Muscle of leg (tissue), 16 donors: ENCODE results near the gene ANKRA2. TPM values are rescaled to one million over a fixed set of nuclear protein-coding genes. Genes with fewer than 3 reads are reported as not detected.
A peak's percentile ranks its signal among the peaks of the same experiment; 100 is the strongest.

Experiments used
- DNase-seq: peaks from one replicate; pipeline ENCODE4 v3.0.0; 2013
- H3K27ac ChIP-seq: one replicate; pipeline ENCODE4 v1.5.1; 2013; ENCODE audit warnings: mild to moderate bottlenecking, low read length, control low read depth
- H3K27me3 ChIP-seq: one replicate; pipeline ENCODE4 v1.6.1; 2013; ENCODE audit warnings: low read length; ENCODE audit not compliant: control insufficient read depth, insufficient read depth
- H3K36me3 ChIP-seq: one replicate; pipeline ENCODE4 v1.6.1; 2013; ENCODE audit warnings: low read length; ENCODE audit not compliant: control insufficient read depth, insufficient read depth
- H3K4me1 ChIP-seq: one replicate; pipeline ENCODE4 v1.6.1; 2013; ENCODE audit warnings: low read length; ENCODE audit not compliant: control insufficient read depth, insufficient read depth
- H3K4me3 ChIP-seq: one replicate; pipeline ENCODE4 v1.5.1; 2013; ENCODE audit warnings: low read length, control low read depth
- H3K9me3 ChIP-seq: replicated peaks from 2 replicates; pipeline ENCODE4 v1.6.1; 2013; ENCODE audit warnings: low read depth, low read length; ENCODE audit not compliant: control insufficient read depth
- WGBS: methylation state at CpG from one replicate; pipeline ENCODE4 v1.1.5; 2013; ENCODE audit warnings: missing lambda C conversion rate; ENCODE audit not compliant: insufficient coverage; 5-methylcytosine and 5-hydroxymethylcytosine counted together
- long read RNA-seq, 11 donors: transcript quantifications; one replicate each; lab custom pipeline, GENCODE V29; 2026
- polyA plus RNA-seq, 8 donors: library from polyadenylated mRNA; unstranded; fragments of 120-200 nt; gene quantifications; one replicate each; pipeline versions ENCODE4 v1.2.1 to v1.2.3, GENCODE V29; 2013; ENCODE audit warnings: inconsistent platforms in 1 of 8, low replicate concordance in 1 of 8; ENCODE audit not compliant: insufficient read length in 8 of 8, insufficient read depth in 1 of 8
- total RNA-seq: library from RNA; stranded (reverse); fragments of 120-200 nt; gene quantifications from one replicate; pipeline ENCODE4 v1.2.4, GENCODE V29; 2013

ANKRA2 gene
- total RNA-seq (23.6 TPM), polyA plus RNA-seq (10 to 100 TPM; 19.2 to 32.8 (median 23.6) TPM)
- long read RNA-seq, donor 1, transcript ANKRA2-208 (4 exons, 1,298 nt), result minor isoform, 5 of 20 reads
- long read RNA-seq, donor 1, transcript ANKRA2-205 (2 exons, 573 nt), result major isoform, 8 of 20 reads
- long read RNA-seq, donor 1, transcript ANKRA2-201 (9 exons, 2,063 nt), result minor isoform, 5 of 20 reads
- long read RNA-seq, donor 1, partial matches to known transcripts, result 0 of 20 reads
- long read RNA-seq, donor 1, other reads (novel, unspliced or antisense), result 0 of 20 reads
- long read RNA-seq, donor 2, partial matches to known transcripts, result 0 of 1 reads
- long read RNA-seq, donor 2, other reads (novel, unspliced or antisense), result 0 of 1 reads
- long read RNA-seq, donor 3, transcript ANKRA2-206 (2 exons, 447 nt), result minor isoform, 6 of 41 reads
- long read RNA-seq, donor 3, transcript ANKRA2-201 (9 exons, 2,063 nt), result minor isoform, 10 of 41 reads
- long read RNA-seq, donor 3, transcript ANKRA2-205 (2 exons, 573 nt), result major isoform, 21 of 41 reads
- long read RNA-seq, donor 3, partial matches to known transcripts, result 0 of 41 reads
- long read RNA-seq, donor 3, other reads (novel, unspliced or antisense), result 0 of 41 reads
- long read RNA-seq, donor 4, partial matches to known transcripts, result 0 of 5 reads
- long read RNA-seq, donor 4, other reads (novel, unspliced or antisense), result 0 of 5 reads
- long read RNA-seq, donor 5, transcript ANKRA2-201 (9 exons, 2,063 nt), result major isoform, 11 of 18 reads
- long read RNA-seq, donor 5, partial matches to known transcripts, result 0 of 18 reads
- long read RNA-seq, donor 5, other reads (novel, unspliced or antisense), result 0 of 18 reads
- long read RNA-seq, donor 6, transcript ANKRA2-205 (2 exons, 573 nt), result major isoform, 11 of 20 reads
- long read RNA-seq, donor 6, partial matches to known transcripts, result 0 of 20 reads
- long read RNA-seq, donor 6, other reads (novel, unspliced or antisense), result 0 of 20 reads
- long read RNA-seq, donor 7, transcript ANKRA2-201 (9 exons, 2,063 nt), result major isoform, 5 of 18 reads
- long read RNA-seq, donor 7, transcript ANKRA2-205 (2 exons, 573 nt), result major isoform, 5 of 18 reads
- long read RNA-seq, donor 7, partial matches to known transcripts, result 0 of 18 reads
- long read RNA-seq, donor 7, other reads (novel, unspliced or antisense), result 0 of 18 reads
- long read RNA-seq, donor 8, partial matches to known transcripts, result 0 of 6 reads
- long read RNA-seq, donor 8, other reads (novel, unspliced or antisense), result 0 of 6 reads
- long read RNA-seq, donor 9, transcript ANKRA2-205 (2 exons, 573 nt), result major isoform, 7 of 11 reads
- long read RNA-seq, donor 9, partial matches to known transcripts, result 0 of 11 reads
- long read RNA-seq, donor 9, other reads (novel, unspliced or antisense), result 0 of 11 reads
- long read RNA-seq, donor 10, transcript ANKRA2-205 (2 exons, 573 nt), result major isoform, 9 of 24 reads
- long read RNA-seq, donor 10, partial matches to known transcripts, result 6 of 24 reads
- long read RNA-seq, donor 10, other reads (novel, unspliced or antisense), result 0 of 24 reads
- long read RNA-seq, donor 11, transcript ANKRA2-205 (2 exons, 573 nt), result major isoform, 5 of 8 reads
- long read RNA-seq, donor 11, partial matches to known transcripts, result 0 of 8 reads
- long read RNA-seq, donor 11, other reads (novel, unspliced or antisense), result 0 of 8 reads

- Histone ChIP-seq H3K27me3 (no peaks in the 10 kb centered on the region), H3K4me1 (peaks cover 6% of the 10 kb centered on the region), H3K36me3 (peaks cover 14% of the 10 kb centered on the region), H3K4me3 (peak within 1 kb of the TSS; percentile 65), H3K9me3 (no peaks in the 10 kb centered on the region), H3K27ac (peak within 1 kb of the TSS; percentile 95)
- under 1% methylated on average over 60 of the region's 62 CpGs for WGBS
- peak; percentile 99 for DNase-seq
These were observed at the start of gene ANKRA2, which contains the start of gene UTP15 for GRCh38 chr5:73565139-73565968. Gene ANKRA2, minus strand, starts transcription at chr5:73565639. Its CDS starts 2,758 bp downstream, at chr5:73562881. Gene UTP15, plus strand, starts transcription at chr5:73565743. Its CDS starts 1,602 bp downstream, at chr5:73567345.

- H3K27ac ChIP-seq, result no peak overlapping the region
- H3K27me3 ChIP-seq, result no peaks in the 10 kb centered on the region
- no peaks in the 10 kb centered on the region for H3K9me3 ChIP-seq
- H3K4me1 ChIP-seq, result no peaks in the 10 kb centered on the region
- 78% methylated on average over 2 of the region's 2 CpGs for WGBS
- DNase-seq, result no peak
- H3K4me3 ChIP-seq, result no peak overlapping the region
- H3K36me3 ChIP-seq, result no peaks in the 10 kb centered on the region
These were observed 49.6 kb upstream of the ANKRA2 start for GRCh38 chr5:73615085-73615484.

DNA sequence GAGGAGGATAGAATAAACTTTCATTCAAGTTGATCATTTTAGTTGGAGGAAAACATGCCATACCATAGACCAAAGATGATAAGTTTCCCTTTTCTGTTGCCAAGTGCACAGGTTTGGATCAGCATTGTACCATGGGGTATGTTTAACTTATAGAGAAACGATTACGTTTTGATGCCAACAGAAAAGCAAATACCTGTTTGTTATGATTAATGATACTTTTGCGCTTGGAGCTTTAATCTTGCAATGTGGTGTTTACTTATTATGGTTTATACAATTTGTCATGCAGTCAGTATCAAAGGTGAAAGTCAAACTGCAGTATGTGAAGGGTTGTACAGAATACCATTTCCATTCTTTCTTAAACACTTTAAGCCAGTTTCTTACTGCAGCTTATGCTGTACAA lies 47.4 kb upstream of the ANKRA2 start:
- Histone ChIP-seq H3K4me1 (no peaks in the 10 kb centered on the region), H3K4me3 (no peak overlapping the region), H3K27me3 (no peaks in the 10 kb centered on the region), H3K27ac (no peak overlapping the region), H3K9me3 (no peaks in the 10 kb centered on the region), H3K36me3 (no peaks in the 10 kb centered on the region)
- DNase-seq, result no peak
- WGBS, result no CpG with 5 or more reads among the region's 3 CpGs

- H3K36me3 ChIP-seq, result no peaks in the 10 kb centered on the region
- H3K27ac ChIP-seq, result no peak overlapping the region
- no peaks in the 10 kb centered on the region for H3K4me1 ChIP-seq
- H3K27me3 ChIP-seq, result no peaks in the 10 kb centered on the region
- H3K9me3 ChIP-seq, result no peaks in the 10 kb centered on the region
- no peak for DNase-seq
- no peak overlapping the region for H3K4me3 ChIP-seq
These were observed 41.8 kb upstream of the ANKRA2 start for GRCh38 chr5:73607228-73607627.

DNA sequence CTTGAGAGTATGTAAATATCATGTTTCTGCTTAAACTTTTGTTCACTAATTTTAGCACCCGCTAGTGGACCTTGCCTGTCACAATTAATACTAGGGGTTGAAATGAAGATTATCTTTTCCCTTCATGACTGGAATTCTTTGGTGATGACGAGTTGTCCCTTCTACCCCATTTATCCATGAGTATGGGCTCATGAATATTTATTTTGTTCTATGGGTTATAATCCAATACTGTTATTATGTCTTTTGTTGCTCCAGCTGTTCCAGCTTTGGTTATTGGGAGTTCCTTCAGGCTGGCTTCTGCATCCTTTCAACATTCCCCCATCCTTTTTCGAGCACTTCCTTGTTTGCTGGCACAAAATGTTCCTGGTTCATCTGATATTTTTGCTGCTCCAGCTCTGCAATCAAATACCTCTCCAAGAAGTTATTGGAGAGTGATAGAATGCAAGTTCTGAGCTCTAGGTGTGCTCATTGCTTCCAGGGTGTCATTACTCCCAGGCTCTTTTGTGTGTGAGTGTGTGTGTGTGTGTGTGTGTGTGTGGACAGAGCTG lies 40.8 kb upstream of the ANKRA2 start:
- no peak overlapping the region for H3K27ac ChIP-seq
- no peaks in the 10 kb centered on the region for H3K9me3 ChIP-seq
- WGBS, result no CpG with 5 or more reads among the region's 3 CpGs
- H3K4me1 ChIP-seq, result no peaks in the 10 kb centered on the region
- DNase-seq, result no peak
- no peak overlapping the region for H3K4me3 ChIP-seq
- no peaks in the 10 kb centered on the region for H3K27me3 ChIP-seq
- no peaks in the 10 kb centered on the region for H3K36me3 ChIP-seq

DNA sequence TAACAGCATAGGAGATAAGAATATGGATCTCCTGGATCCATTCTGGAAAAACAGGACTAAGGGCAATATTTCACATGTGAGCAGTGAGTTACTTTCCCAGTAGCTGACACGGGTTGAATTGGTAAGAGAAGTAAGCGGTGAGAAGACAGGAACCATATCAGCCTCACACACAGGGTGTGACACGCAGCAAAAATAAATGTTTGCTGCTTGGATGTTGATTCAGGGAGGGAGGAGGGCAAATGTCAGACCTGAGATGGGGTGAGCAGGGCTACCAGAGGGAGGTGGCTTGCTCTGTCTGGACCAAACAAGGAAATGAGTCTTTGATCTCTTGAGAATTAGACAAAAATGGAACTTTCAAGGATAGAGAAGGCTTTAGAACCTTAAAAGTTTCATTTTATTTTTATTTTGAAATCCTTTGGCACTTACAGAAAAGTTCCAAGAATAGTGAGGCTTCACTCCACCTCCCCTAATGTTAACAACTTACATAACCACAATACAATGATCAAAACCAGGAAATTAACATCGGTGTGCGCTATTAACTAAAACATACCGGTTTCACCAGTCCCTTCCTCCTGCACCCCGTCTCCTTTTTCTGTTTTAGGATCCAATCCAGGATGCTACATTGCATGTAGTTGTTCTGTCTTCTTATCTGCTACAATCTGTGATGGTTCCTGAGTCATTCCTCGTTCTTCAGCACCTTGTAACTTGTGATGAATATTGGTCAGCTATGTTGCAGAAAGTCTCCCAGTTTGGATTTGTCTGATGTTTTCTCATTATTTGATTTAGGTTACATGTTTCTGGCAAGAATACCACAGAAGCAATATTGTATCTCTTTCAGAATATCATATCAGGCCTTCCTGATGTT lies 40.0 kb upstream of the ANKRA2 start:
- H3K9me3 ChIP-seq, result no peaks in the 10 kb centered on the region
- no peaks in the 10 kb centered on the region for H3K4me1 ChIP-seq
- no peak for DNase-seq
- no peak overlapping the region for H3K4me3 ChIP-seq
- H3K27ac ChIP-seq, result no peak overlapping the region
- no peaks in the 10 kb centered on the region for H3K36me3 ChIP-seq
- H3K27me3 ChIP-seq, result no peaks in the 10 kb centered on the region
- WGBS, result 85% methylated on average over 5 of the region's 8 CpGs

GRCh38 chr5:73603998-73604397 lies 38.6 kb upstream of the ANKRA2 start:
- no peaks in the 10 kb centered on the region for H3K36me3 ChIP-seq
- H3K27me3 ChIP-seq, result no peaks in the 10 kb centered on the region
- H3K9me3 ChIP-seq, result no peaks in the 10 kb centered on the region
- H3K27ac ChIP-seq, result no peak overlapping the region
- H3K4me1 ChIP-seq, result no peaks in the 10 kb centered on the region
- DNase-seq, result no peak
- no peak overlapping the region for H3K4me3 ChIP-seq
- WGBS, result no CpG with 5 or more reads among the region's 5 CpGs

GRCh38 chr5:73599380-73599779 lies 33.9 kb upstream of the ANKRA2 start:
- no CpG with 5 or more reads among the region's 3 CpGs for WGBS
- H3K36me3 ChIP-seq, result no peaks in the 10 kb centered on the region
- H3K27ac ChIP-seq, result no peak overlapping the region
- DNase-seq, result no peak
- no peaks in the 10 kb centered on the region for H3K27me3 ChIP-seq
- H3K4me3 ChIP-seq, result no peak overlapping the region
- no peaks in the 10 kb centered on the region for H3K9me3 ChIP-seq
- H3K4me1 ChIP-seq, result no peaks in the 10 kb centered on the region
